Measurements from ENCODE around the gene ZBTB5.
"Not testable (repeated sequence)": the region's sequence is repeated elsewhere in the genome, so short reads cannot be mapped to it uniquely, and the experiment has no call there.

The ZBTB5 gene, protein sequence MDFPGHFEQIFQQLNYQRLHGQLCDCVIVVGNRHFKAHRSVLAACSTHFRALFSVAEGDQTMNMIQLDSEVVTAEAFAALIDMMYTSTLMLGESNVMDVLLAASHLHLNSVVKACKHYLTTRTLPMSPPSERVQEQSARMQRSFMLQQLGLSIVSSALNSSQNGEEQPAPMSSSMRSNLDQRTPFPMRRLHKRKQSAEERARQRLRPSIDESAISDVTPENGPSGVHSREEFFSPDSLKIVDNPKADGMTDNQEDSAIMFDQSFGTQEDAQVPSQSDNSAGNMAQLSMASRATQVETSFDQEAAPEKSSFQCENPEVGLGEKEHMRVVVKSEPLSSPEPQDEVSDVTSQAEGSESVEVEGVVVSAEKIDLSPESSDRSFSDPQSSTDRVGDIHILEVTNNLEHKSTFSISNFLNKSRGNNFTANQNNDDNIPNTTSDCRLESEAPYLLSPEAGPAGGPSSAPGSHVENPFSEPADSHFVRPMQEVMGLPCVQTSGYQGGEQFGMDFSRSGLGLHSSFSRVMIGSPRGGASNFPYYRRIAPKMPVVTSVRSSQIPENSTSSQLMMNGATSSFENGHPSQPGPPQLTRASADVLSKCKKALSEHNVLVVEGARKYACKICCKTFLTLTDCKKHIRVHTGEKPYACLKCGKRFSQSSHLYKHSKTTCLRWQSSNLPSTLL

GRCh38 chr9:37465249-37466036, at the start of gene ZBTB5:
ZBTB5 (minus strand) TSS chr9:37465450; CDS start chr9:37442551, 22,899 bp downstream.
- peak; percentile 98 for DNase-seq

GRCh38 chr9:37514999-37515398, 49.7 kb upstream of the ZBTB5 start:
- DNase-seq: no peak

DNA sequence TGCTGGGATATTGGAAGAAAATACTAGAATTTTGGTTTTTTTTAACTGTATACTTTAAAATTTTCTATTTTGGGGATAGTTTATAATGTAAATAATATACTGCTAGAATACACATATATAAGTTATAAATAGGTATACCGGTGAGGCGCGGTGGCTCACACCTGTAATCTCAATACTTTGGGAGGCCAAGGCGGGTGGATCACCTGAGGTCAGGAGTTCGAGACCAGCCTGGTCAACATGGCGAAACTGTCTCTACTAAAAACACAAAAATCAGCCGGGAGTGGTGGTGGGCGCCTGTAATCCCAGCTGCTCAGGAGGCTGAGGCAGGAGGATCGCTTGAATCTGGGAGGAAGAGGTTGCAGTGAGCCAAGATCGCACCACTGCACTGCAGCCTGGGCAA, 49.2 kb upstream of the ZBTB5 start:
- DNase-seq: not testable (repeated sequence)

DNA sequence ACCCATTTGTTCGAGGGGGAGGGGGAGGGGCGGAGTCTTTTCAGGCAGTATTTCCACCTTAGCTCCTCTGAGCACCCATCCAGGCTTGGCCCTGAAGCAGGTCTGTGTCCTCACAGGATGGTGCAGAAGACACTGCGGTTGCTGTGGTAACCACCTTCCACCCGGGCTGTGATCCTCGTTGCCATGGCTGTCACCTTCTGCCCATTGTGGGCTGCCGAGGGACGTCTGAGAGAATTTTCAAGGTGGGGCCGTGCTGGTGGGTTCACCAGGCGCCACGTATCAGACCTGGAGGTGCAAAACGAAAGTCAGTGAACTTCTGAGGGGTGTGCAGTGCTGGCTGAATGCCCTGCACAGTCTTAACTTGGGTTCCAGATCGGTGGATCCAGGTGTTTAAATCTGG, 47.2 kb upstream of the ZBTB5 start:
- no peak for DNase-seq

DNA sequence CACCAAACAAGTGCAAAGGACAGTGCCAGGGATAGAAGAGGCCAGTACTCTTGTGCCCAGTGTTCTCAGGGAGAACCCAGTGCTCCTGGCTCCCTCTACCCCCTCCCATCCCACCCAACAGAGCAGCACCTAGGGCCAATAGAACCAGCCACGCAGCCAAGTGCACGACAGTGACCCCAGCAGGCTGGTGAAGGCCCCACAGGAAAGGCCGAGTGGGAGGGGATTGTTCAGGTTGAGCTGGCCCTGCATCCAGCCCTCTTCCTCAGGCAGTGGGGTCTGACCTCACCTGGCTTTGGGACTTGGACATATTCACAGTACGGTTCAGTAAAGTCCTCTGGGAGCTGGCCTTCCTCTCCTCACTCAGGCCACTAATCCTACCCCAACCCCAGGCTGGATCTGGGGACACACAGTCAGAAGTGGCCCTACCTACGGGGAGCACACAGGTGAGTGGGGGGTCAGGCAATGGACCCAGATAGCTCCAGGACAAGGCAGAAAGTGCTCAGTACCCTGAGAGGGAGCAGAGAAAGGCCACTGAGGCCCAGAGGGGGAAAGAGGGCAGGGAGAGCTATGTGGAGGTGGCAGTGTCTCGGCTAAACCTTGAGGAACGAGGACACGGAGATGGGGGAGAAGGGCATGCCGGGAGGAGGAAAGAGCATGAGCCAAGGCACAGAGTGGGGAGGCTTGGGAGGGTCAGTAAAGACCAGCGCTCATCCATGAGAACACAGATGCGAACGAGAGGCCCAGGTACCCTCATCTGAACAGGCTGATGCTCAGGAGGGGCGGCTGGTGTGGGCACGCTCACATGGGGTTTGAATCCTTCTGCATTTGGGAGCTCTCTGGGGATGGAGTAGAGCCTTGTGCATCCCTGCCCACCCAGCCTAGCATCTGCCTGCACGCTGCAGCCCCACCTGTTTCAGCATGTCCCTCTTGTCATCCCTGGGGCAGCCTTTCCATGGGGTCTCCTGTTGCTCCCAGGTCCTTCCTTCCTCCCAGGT, 46.1 kb upstream of the ZBTB5 start:
- no peak for DNase-seq

GRCh38 chr9:37510053-37510452, 44.8 kb upstream of the ZBTB5 start:
- not testable (repeated sequence) for DNase-seq

DNA sequence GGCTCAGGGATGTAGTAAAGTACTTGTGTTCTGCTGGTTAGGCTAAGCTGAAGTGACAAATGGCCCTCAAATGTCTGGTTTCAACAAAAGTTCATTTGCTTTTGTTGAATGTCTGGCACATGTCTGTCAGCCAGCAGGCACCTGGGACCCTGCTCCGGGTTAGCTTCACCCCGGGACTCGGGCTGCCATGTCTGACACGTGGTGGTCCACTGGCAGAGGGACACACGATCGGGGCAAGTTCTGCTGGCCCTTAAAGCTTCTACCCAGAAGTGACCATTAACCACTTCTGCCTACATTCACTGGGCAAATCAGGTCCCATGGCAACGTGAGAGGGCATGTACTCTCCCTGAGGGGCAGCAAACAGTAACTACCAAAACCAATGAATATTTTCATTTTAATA, 44.3 kb upstream of the ZBTB5 start:
- DNase-seq: no peak

GRCh38 chr9:37508834-37509206, 43.6 kb upstream of the ZBTB5 start:
- DNase-seq: no peak

- no peak for DNase-seq
These were observed 43.0 kb upstream of the ZBTB5 start for GRCh38 chr9:37508135-37508833.

- DNase-seq: no peak
These were observed 42.4 kb upstream of the ZBTB5 start for GRCh38 chr9:37507566-37508134.

- DNase-seq: no peak
These were observed 39.4 kb upstream of the ZBTB5 start for GRCh38 chr9:37504605-37505004.

- no peak for DNase-seq
These were observed 38.5 kb upstream of the ZBTB5 start for GRCh38 chr9:37503736-37504135.

DNA sequence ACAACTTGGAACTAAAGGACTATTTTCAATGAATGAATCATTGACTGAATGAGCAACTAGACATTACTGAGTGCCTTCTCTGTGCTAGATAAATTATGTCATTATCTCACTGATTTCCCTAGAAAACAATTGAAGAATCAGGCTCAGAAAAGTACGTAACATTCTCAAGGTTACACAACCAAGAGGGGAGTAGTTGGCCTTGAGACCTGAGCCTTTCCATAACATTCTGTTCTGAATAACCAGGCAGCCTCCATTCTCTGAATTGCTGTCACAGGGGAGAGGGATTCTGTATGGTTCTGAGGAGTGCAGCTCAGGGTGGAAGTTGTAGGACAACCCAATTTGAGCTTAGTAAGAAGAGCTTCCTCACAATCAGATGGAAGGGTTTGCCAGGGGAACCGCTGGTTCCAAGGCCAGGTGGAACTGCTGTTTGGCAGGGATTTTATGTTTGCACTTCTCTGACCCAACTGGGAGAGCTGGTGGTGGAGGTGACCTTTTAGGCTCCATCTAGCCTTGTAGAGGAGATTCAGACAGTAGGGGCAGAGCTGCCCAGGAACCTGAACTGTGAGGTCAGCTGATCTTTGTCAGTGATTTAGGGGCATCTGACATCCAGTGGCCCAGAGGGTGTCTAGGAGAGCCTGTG, 36.8 kb upstream of the ZBTB5 start:
- no peak for DNase-seq

DNA sequence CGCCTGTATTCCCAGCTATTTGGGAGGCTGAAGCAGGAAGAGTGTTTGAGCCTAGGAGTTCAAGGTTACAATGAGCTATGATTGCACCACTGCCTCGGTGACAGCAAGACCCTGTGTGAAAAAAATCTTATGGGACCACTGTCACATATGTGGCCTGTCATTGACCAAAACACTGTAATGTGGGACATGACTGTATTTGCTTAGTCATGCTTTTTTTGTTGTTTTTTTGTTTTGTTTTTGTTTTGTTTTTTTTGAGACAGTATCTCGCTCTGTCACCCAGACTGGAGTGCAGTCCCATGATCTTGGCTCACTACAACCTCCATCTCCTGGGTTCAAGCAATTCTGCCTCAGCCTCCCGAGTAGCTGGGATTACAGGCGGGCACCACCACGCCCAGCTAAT, 34.0 kb upstream of the ZBTB5 start:
- DNase-seq: no peak

- no peak for DNase-seq
These were observed 33.2 kb upstream of the ZBTB5 start for GRCh38 chr9:37498457-37498856.

GRCh38 chr9:37497320-37497719, 32.1 kb upstream of the ZBTB5 start:
- DNase-seq: no peak

DNA sequence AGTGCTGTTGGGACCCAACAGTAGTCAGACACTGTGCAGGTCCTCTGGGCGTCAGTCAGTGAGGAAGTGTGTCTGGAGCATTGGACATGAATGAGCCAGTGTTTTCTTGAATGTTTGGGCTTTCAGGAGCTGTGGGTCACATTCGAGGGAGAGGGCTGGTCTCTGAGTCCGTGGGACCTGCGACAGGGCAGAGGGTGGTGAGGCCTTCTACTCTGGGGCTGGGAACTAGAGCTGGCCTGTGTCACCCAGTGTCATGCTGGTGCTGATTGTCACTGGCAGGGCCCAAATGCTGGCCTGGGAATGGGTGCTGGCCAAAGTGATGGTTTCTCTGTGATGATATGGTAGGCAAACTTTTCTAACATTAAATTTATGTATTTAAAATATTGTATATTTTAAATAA, 30.8 kb upstream of the ZBTB5 start:
- DNase-seq: no peak

DNA sequence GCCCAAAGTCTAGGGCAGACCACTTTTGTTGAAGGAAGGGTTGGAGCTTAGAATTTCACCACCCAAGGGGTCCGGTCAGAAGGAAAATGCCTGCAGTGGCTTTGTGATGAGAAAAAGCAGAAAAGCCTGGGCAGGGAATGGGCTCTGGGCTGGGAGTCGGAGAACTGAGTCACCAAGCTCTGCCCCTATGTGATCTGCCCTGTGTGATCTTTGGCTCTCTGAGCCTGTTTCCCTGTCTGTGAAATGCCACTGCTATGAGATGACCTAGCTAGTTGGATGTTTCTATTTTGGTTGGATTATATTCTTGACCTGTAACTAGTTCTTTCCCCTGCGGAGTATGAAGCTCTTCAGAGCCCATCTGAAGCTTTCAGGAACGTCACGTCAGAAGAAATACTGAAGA, 30.3 kb upstream of the ZBTB5 start:
- no peak for DNase-seq

GRCh38 chr9:37491939-37492338, 26.7 kb upstream of the ZBTB5 start:
- DNase-seq: no peak

DNA sequence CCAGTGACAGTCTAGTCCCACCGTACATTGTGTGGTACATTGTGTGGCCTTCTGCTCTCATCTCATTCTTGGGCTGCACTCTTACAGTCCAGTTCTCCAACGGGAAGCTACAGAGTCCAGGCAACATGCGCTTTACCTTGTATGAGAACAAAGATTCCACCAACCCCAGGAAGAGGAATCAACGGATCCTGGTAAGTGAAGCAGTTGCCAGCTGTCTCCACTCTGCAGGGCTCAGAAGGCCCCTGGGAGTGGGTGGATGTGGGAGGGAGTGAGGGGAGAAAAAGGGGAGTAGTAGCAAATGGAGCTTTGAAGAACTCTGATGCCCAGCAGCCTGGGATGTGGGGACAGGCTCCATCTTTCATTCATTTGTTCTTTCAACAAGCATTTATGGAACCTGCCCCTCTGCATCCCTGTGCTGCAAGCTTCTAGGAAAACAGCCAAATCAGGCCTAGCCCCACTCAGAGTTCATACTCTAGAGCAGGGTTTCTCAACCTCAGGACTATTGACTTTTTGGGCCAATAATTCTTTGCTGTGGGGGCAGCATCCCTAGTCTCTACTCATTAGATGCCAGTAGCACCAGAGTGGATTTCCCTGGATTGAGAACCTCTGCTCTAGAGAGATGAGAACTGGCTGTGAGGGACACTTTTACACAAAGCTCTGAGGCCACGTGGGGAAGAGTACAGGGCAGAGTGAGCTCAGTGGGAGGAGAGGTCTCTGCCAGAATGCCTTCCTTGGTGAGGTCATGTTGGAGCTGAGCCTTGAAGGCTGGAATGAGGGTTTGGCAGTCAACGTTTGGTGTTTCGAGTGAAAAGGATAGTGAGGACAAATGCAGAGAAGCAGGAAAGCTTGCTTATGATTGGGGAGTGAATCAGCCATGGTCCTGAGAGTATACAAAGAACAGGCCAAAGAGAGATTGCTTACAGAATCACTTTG, 21.6 kb upstream of the ZBTB5 start:
- no peak for DNase-seq
